Natural killer cell (primary cell): Measurements from ENCODE around the gene AP3S1. TPM values are rescaled to one million over a fixed set of nuclear protein-coding genes. Genes with fewer than 3 reads are reported as not detected.
A peak's percentile ranks its signal among the peaks of the same experiment; 100 is the strongest.

Experiments used
- ATAC-seq, 3 donors: fragments of 150-1000 bp in 2 of 3; fragments of 200-7000 bp in 1 of 3; cut with Tn5 transposase; 1 replicate in 1 of 3; 2 replicates in 2 of 3; pipeline ENCODE4 v1.10.0; 2021; ENCODE audit warnings: mild to moderate bottlenecking in 2 of 3, moderate library complexity in 2 of 3
- DNase-seq, 2 donors: peaks; one replicate each; pipeline versions ENCODE4 v3.0.0 to v3.0.0-alpha.2; 2013 to 2021; ENCODE audit warnings: mixed read lengths in 1 of 2
- H3K27ac ChIP-seq: one replicate; pipeline ENCODE4 v1.5.1; 2013; ENCODE audit warnings: mild to moderate bottlenecking, low read length
- H3K27me3 ChIP-seq: one replicate; pipeline ENCODE4 v1.6.1; 2013; ENCODE audit warnings: low read length; ENCODE audit not compliant: control insufficient read depth, insufficient read depth
- H3K36me3 ChIP-seq: one replicate; pipeline ENCODE4 v1.6.1; 2013; ENCODE audit warnings: low read length; ENCODE audit not compliant: control insufficient read depth, insufficient read depth
- H3K4me1 ChIP-seq: one replicate; pipeline ENCODE4 v1.6.1; 2013; ENCODE audit warnings: low read length; ENCODE audit not compliant: control insufficient read depth, insufficient read depth
- H3K4me3 ChIP-seq: one replicate; pipeline ENCODE4 v1.5.1; 2013; ENCODE audit warnings: low read length
- H3K9me3 ChIP-seq: one replicate; pipeline ENCODE4 v1.6.1; 2013; ENCODE audit warnings: low read length; ENCODE audit not compliant: control insufficient read depth, insufficient read depth
- H3K27ac Mint-ChIP-seq, 2 donors: one replicate each; pipeline ENCODE4 v1.8.0; 2022; ENCODE audit warnings: mild to moderate bottlenecking in 2 of 2, mixed read lengths in 2 of 2, moderate library complexity in 1 of 2
- H3K27me3 Mint-ChIP-seq, 2 donors: one replicate each; pipeline ENCODE4 v1.8.0; 2022; ENCODE audit warnings: low read depth in 2 of 2, mixed read lengths in 2 of 2
- H3K36me3 Mint-ChIP-seq: one replicate; pipeline ENCODE4 v1.8.0; 2022; ENCODE audit warnings: mixed read lengths
- H3K4me1 Mint-ChIP-seq, 2 donors: one replicate each; pipeline ENCODE4 v1.8.0; 2022; ENCODE audit warnings: mixed read lengths in 2 of 2
- H3K4me3 Mint-ChIP-seq: one replicate; pipeline ENCODE4 v1.8.0; 2022; ENCODE audit warnings: mild to moderate bottlenecking, moderate library complexity, mixed read lengths
- H3K9me3 Mint-ChIP-seq, 2 donors: one replicate each; pipeline ENCODE4 v1.8.0; 2022; ENCODE audit warnings: mixed read lengths in 2 of 2
- CTCF ChIP-seq: fragments of 200-600 bp; IDR thresholded peaks from one replicate; pipeline ENCODE4 v1.8.0; 2022; ENCODE audit warnings: antibody characterized with exemption
- WGBS: methylation state at CpG from one replicate; pipeline ENCODE4 v1.1.7; 2013; ENCODE audit warnings: missing lambda C conversion rate; ENCODE audit not compliant: insufficient coverage; 5-methylcytosine and 5-hydroxymethylcytosine counted together
- intact Hi-C: fragments of 100-400 bp; cut with micrococcal nuclease; formaldehyde crosslinking; loops from one replicate; pipeline ENCODE4 v1.14.2; 2022
- total RNA-seq, 4 donors: library from RNA; stranded (reverse); fragments of 120-200 nt in 1 of 4; gene quantifications; one replicate each; pipeline versions ENCODE4 v1.2.3 to v1.2.4, GENCODE V29; 2013 to 2022

Gene AP3S1
- total RNA-seq = 10 to 100 TPM; 35.5 to 57.9 (median 37.1) TPM
- 54.6 TPM for total RNA-seq (2013)

- intact Hi-C loops = loop anchor here (1.0 to 2.0 kb wide), 3 partner anchors 215 to 297 kb away; partner anchors contain the start of genes COMMD10, FEM1C and TMED7
- no peak for TF ChIP-seq CTCF
- DNase-seq (peak; percentile 93 to 95), ATAC-seq (peak; percentile 84 to 95 (median 87))
- H3K36me3 Mint-ChIP-seq = peaks cover 5% of the 10 kb centered on the region
- no peaks in the 10 kb centered on the region for H3K9me3 Mint-ChIP-seq
- H3K4me1 ChIP-seq = peaks cover 15% of the 10 kb centered on the region
- H3K4me1 Mint-ChIP-seq = peaks cover 41 to 56% of the 10 kb centered on the region in 2 donors
- H3K27me3 Mint-ChIP-seq = no peaks in the 10 kb centered on the region
- H3K4me3 ChIP-seq = peak within 1 kb of the TSS; percentile 89
- peaks cover 15% of the 10 kb centered on the region for H3K36me3 ChIP-seq
- H3K27ac ChIP-seq = peak within 1 kb of the TSS; percentile 92
- H3K9me3 ChIP-seq = no peaks in the 10 kb centered on the region
- peak within 1 kb of the TSS; percentile 97 to 98 for H3K27ac Mint-ChIP-seq
- 10% methylated on average over 65 of the region's 65 CpGs for WGBS
- H3K27me3 ChIP-seq = no peaks in the 10 kb centered on the region
- peak within 1 kb of the TSS; percentile 96 for H3K4me3 Mint-ChIP-seq
Measured at GRCh38 chr5:115841382-115842088, at the start of gene AP3S1, which contains the start of gene ATG12. AP3S1 (plus strand) TSS chr5:115841935; CDS start chr5:115842038, 103 bp downstream. ATG12 (minus strand) TSS chr5:115841565; CDS start chr5:115841552, 13 bp downstream.

GRCh38 chr5:115795700-115796099 lies 46.0 kb upstream of the AP3S1 start:
- no peak overlapping the region for H3K4me3 Mint-ChIP-seq
- Histone ChIP-seq H3K4me1 (no peaks in the 10 kb centered on the region), H3K27me3 (no peaks in the 10 kb centered on the region), H3K4me3 (no peak overlapping the region), H3K36me3 (no peaks in the 10 kb centered on the region), H3K9me3 (no peaks in the 10 kb centered on the region), H3K27ac (no peak overlapping the region)
- peaks cover 19 to 48% of the 10 kb centered on the region in 2 donors for H3K27me3 Mint-ChIP-seq
- intact Hi-C loops = no loop called here
- peaks cover 0 to 6% of the 10 kb centered on the region in 2 donors for H3K4me1 Mint-ChIP-seq
- no peak for TF ChIP-seq CTCF
- H3K36me3 Mint-ChIP-seq = no peaks in the 10 kb centered on the region
- DNase-seq = no peak
- whole genome bisulfite sequencing = 100% methylated on average over 1 of the region's 1 CpG
- H3K27ac Mint-ChIP-seq = no peak overlapping the region
- H3K9me3 Mint-ChIP-seq = no peaks in the 10 kb centered on the region
- ATAC-seq = no peak

GRCh38 chr5:115796656-115797055 lies 45.1 kb upstream of the AP3S1 start:
- peaks cover 22 to 49% of the 10 kb centered on the region in 2 donors for H3K27me3 Mint-ChIP-seq
- no peaks in the 10 kb centered on the region for H3K9me3 Mint-ChIP-seq
- peaks cover 0 to 6% of the 10 kb centered on the region in 2 donors for H3K4me1 Mint-ChIP-seq
- no peaks in the 10 kb centered on the region for H3K9me3 ChIP-seq
- intact Hi-C loops = no loop called here
- 86% methylated on average over 2 of the region's 3 CpGs for WGBS
- DNase-seq = no peak
- H3K36me3 ChIP-seq = no peaks in the 10 kb centered on the region
- no peak overlapping the region for H3K27ac Mint-ChIP-seq
- no peak overlapping the region for H3K4me3 ChIP-seq
- H3K27ac ChIP-seq = no peak overlapping the region
- no peaks in the 10 kb centered on the region for H3K27me3 ChIP-seq
- H3K36me3 Mint-ChIP-seq = no peaks in the 10 kb centered on the region
- no peak overlapping the region for H3K4me3 Mint-ChIP-seq
- ATAC-seq = no peak
- no peak for TF ChIP-seq CTCF
- H3K4me1 ChIP-seq = no peaks in the 10 kb centered on the region
